ENCODE results near the gene PAPOLA.

GRCh38 chr14:96484399-96484798, 17.8 kb upstream of the PAPOLA start:
- TF ChIP-seq CTCF (conservative IDR thresholded peaks at IDR 0.05; ENCODE audit: low read depth, low read length): no peak
- TF ChIP-seq RAD21 (IDR thresholded peaks at IDR 0.05; ENCODE audit: low read length): no peak
- no peak for TF ChIP-seq POLR2A (IDR thresholded peaks at IDR 0.05; ENCODE audit: low read depth, low read length)
- TF ChIP-seq RCOR1 (IDR thresholded peaks at IDR 0.05; ENCODE audit: insufficient replicate concordance, low read length): no peak
- TF ChIP-seq MAFK (IDR thresholded peaks at IDR 0.05; ENCODE audit: low read depth, low read length): no peak
- no peak for TF ChIP-seq MXI1 (IDR thresholded peaks at IDR 0.05; ENCODE audit: borderline replicate concordance, low read depth, low read length)
- no peak for TF ChIP-seq RFX5 (IDR thresholded peaks at IDR 0.05; ENCODE audit: low read depth, low read length)
- TF ChIP-seq BHLHE40 (IDR thresholded peaks at IDR 0.05; ENCODE audit: low read depth, low read length): no peak
- TF ChIP-seq, protein P1, sequence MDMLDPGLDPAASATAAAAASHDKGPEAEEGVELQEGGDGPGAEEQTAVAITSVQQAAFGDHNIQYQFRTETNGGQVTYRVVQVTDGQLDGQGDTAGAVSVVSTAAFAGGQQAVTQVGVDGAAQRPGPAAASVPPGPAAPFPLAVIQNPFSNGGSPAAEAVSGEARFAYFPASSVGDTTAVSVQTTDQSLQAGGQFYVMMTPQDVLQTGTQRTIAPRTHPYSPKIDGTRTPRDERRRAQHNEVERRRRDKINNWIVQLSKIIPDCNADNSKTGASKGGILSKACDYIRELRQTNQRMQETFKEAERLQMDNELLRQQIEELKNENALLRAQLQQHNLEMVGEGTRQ (IDR thresholded peaks at IDR 0.05; ENCODE audit: low read depth, low read length): no peak
- no peak for TF ChIP-seq NFE2L2 (IDR thresholded peaks at IDR 0.05; ENCODE audit: low read depth, low read length)
- TF ChIP-seq CEBPB (IDR thresholded peaks at IDR 0.05; ENCODE audit: low read depth, low read length): no peak
- TF ChIP-seq SMC3 (IDR thresholded peaks at IDR 0.05; ENCODE audit: low read depth, low read length): no peak

Data from IMR-90 (cell line).